GM10266 (cell line): Measurements from ENCODE around the gene CHAF1A.

Experiments used
- DNase-seq: peaks from one replicate; pipeline ENCODE4 v3.0.0; 2012; ENCODE audit errors: extremely low spot score
- CTCF ChIP-seq: IDR thresholded peaks from 2 replicates; pipeline ENCODE4 v1.5.1; 2012; ENCODE audit warnings: mild to moderate bottlenecking, low read depth; ENCODE audit not compliant: control insufficient read depth, insufficient read depth; ENCODE audit errors: missing control alignments

CHAF1A gene

GRCh38 chr19:4376671-4376990 is 25.8 kb upstream of the CHAF1A start:
- no peak for DNase-seq

GRCh38 chr19:4376991-4377781 is 25.3 kb upstream of the CHAF1A start:
- no peak for TF ChIP-seq CTCF
- DNase-seq, result no peak

More at GRCh38 chr19:4376671-4376990, 25.8 kb upstream of the CHAF1A start:
- TF ChIP-seq CTCF, result no peak

GRCh38 chr19:4378886-4379285 is 23.6 kb upstream of the CHAF1A start:
- DNase-seq, result no peak
- TF ChIP-seq CTCF, result no peak

GRCh38 chr19:4379383-4380253 is 22.8 kb upstream of the CHAF1A start:
- DNase-seq, result no peak

GRCh38 chr19:4380254-4380727 is 22.1 kb upstream of the CHAF1A start:
- DNase-seq, result no peak
- no peak for TF ChIP-seq CTCF

More at GRCh38 chr19:4379383-4380253, 22.8 kb upstream of the CHAF1A start:
- TF ChIP-seq CTCF, result no peak

- no peak for DNase-seq
- TF ChIP-seq CTCF, result no peak
Observed at GRCh38 chr19:4385291-4386040, 17.0 kb upstream of the CHAF1A start.
